H1 (cell line): ENCODE measurements around the gene LECT2. TPM values are rescaled to one million over a fixed set of nuclear protein-coding genes. Genes with fewer than 3 reads are reported as not detected.

Source experiments
- CTCF ChIA-PET: fragments of 300-600 bp; sonication (Branson Sonifier 250); formaldehyde crosslinking; loops from one replicate; lab custom pipeline; 2021; ENCODE audit not compliant: partially characterized antibody; lab: Charles Lee
- POLR2A ChIA-PET: fragments of 300-600 bp; sonication (Branson Sonifier 250); formaldehyde crosslinking; loops from one replicate; lab custom pipeline; 2021; ENCODE audit warnings: inconsistent platforms; ENCODE audit not compliant: partially characterized antibody; lab: Charles Lee
- DNase-seq, 2 experiments: peaks; one replicate each; pipeline versions ENCODE4 v3.0.0 to v3.0.0-alpha.2; 2010 to 2022; ENCODE audit warnings: low spot score in 2 of 2, low read depth in 1 of 2, mixed read lengths in 1 of 2
- FAIRE-seq: peaks from 2 replicates; lab custom pipeline; 2011; peaks lifted over from hg19 to GRCh38; lab: Jason Lieb, UNC
- H2AFZ ChIP-seq: 2 replicates; pipeline ENCODE4 v1.8.1; 2012; ENCODE audit warnings: low read length, inconsistent platforms
- H2AK5ac ChIP-seq: 2 replicates; pipeline ENCODE4 v1.6.1; 2013; ENCODE audit warnings: low read depth, low read length
- H2BK120ac ChIP-seq: replicated peaks from 2 replicates; pipeline ENCODE3; 2013; ENCODE audit warnings: low read depth, low read length, inconsistent platforms
- H2BK12ac ChIP-seq: 2 replicates; pipeline ENCODE4 v1.6.1; 2013; ENCODE audit warnings: low read depth, low read length
- H2BK15ac ChIP-seq: 2 replicates; pipeline ENCODE4 v1.6.1; 2013; ENCODE audit warnings: low read length
- H2BK20ac ChIP-seq: 2 replicates; pipeline ENCODE4 v1.6.1; 2013; ENCODE audit warnings: low read length
- H2BK5ac ChIP-seq: 2 replicates; pipeline ENCODE4 v1.6.1; 2013; ENCODE audit warnings: low read depth, low read length
- H3K14ac ChIP-seq: 2 replicates; pipeline ENCODE4 v1.6.1; 2013; ENCODE audit warnings: inconsistent platforms; ENCODE audit not compliant: insufficient read length
- H3K18ac ChIP-seq: 2 replicates; pipeline ENCODE4 v1.6.1; 2013; ENCODE audit warnings: low read length; ENCODE audit errors: extremely low read depth
- H3K23ac ChIP-seq: 2 replicates; pipeline ENCODE4 v1.6.1; 2013; ENCODE audit warnings: inconsistent platforms; ENCODE audit not compliant: insufficient read length
- H3K23me2 ChIP-seq: 2 replicates; pipeline ENCODE4 v1.6.1; 2013; ENCODE audit warnings: low read depth, low read length
- H3K27ac ChIP-seq: 2 replicates; pipeline ENCODE4 v1.6.1; 2011; ENCODE audit warnings: low read depth, low read length, inconsistent platforms
- H3K27me3 ChIP-seq, 4 experiments: replicated peaks in 1 of 4; 1 replicate in 1 of 4; 2 replicates in 3 of 4; pipeline versions ENCODE4 v1.6.1 to v1.8.1; 2011 to 2013; ENCODE audit warnings: low read length in 3 of 4, mild to moderate bottlenecking in 3 of 4, inconsistent platforms in 2 of 4, mixed read lengths in 2 of 4, moderate library complexity in 1 of 4; ENCODE audit not compliant: control insufficient read depth in 3 of 4, insufficient read depth in 3 of 4; ENCODE audit errors: extremely low read depth in 1 of 4
- H3K36me3 ChIP-seq, 4 experiments: 2 replicates each; pipeline versions ENCODE4 v1.6.1 to v1.8.1; 2011 to 2013; ENCODE audit warnings: mild to moderate bottlenecking in 4 of 4, low read length in 3 of 4, moderate library complexity in 2 of 4, control low read depth in 1 of 4, inconsistent platforms in 1 of 4; ENCODE audit not compliant: insufficient read depth in 4 of 4, control insufficient read depth in 2 of 4
- H3K4ac ChIP-seq: replicated peaks from 2 replicates; pipeline ENCODE3; 2013; ENCODE audit warnings: low read length, low read depth, mixed read lengths, inconsistent platforms; ENCODE audit not compliant: insufficient read length
- H3K4me1 ChIP-seq, 4 experiments: replicated peaks in 1 of 4; 1 replicate in 1 of 4; 2 replicates in 3 of 4; pipeline versions ENCODE4 v1.6.1 to v1.8.1; 2011 to 2013; ENCODE audit warnings: low read length in 3 of 4, inconsistent platforms in 2 of 4, mixed read lengths in 1 of 4; ENCODE audit not compliant: insufficient read depth in 4 of 4, control insufficient read depth in 3 of 4
- H3K4me2 ChIP-seq, 2 experiments: 2 replicates each; pipeline versions ENCODE4 v1.6.1 to v1.8.1; 2011 to 2013; ENCODE audit warnings: low read depth in 2 of 2, low read length in 2 of 2, control low read depth in 1 of 2, inconsistent platforms in 1 of 2, mild to moderate bottlenecking in 1 of 2; ENCODE audit not compliant: insufficient read depth in 1 of 2
- H3K4me3 ChIP-seq, 4 experiments: fragments of 200-600, 300-600 bp in 1 of 4; sonication (generic), shearing (Covaris generic), sonication (Bioruptor Twin) in 1 of 4; 2 replicates each; pipeline versions ENCODE4 v1.5.1 to v1.8.1; 2011 to 2016; ENCODE audit warnings: low read length in 4 of 4, low read depth in 3 of 4, control low read depth in 2 of 4, inconsistent platforms in 2 of 4, mild to moderate bottlenecking in 2 of 4, mixed read lengths in 1 of 4, moderate library complexity in 1 of 4; ENCODE audit not compliant: insufficient read depth in 2 of 4; ENCODE audit errors: extremely low read depth in 1 of 4
- H3K56ac ChIP-seq: replicated peaks from 2 replicates; pipeline ENCODE3; 2013; ENCODE audit warnings: low read depth, mild to moderate bottlenecking, mixed read lengths, low read length, inconsistent platforms; ENCODE audit not compliant: insufficient read length
- H3K79me1 ChIP-seq: 2 replicates; pipeline ENCODE4 v1.6.1; 2013; ENCODE audit warnings: low read depth, low read length, control low read depth
- H3K79me2 ChIP-seq, 2 experiments: 2 replicates each; pipeline versions ENCODE4 v1.6.1 to v1.8.1; 2012 to 2013; ENCODE audit warnings: low read length in 2 of 2, mild to moderate bottlenecking in 2 of 2, inconsistent platforms in 1 of 2; ENCODE audit not compliant: insufficient read depth in 2 of 2, control insufficient read depth in 1 of 2
- H3K9ac ChIP-seq, 4 experiments: replicated peaks in 1 of 4; 1 replicate in 1 of 4; 2 replicates in 3 of 4; pipeline versions ENCODE4 v1.6.1 to v1.8.1; 2011 to 2013; ENCODE audit warnings: low read depth in 3 of 4, low read length in 3 of 4, control low read depth in 2 of 4, mild to moderate bottlenecking in 2 of 4, moderate library complexity in 2 of 4, inconsistent platforms in 1 of 4; ENCODE audit errors: extremely low read depth in 1 of 4
- H3K9me3 ChIP-seq, 2 experiments: 2 replicates each; pipeline versions ENCODE4 v1.6.1 to v1.8.1; 2012 to 2013; ENCODE audit warnings: mild to moderate bottlenecking in 2 of 2, moderate library complexity in 2 of 2, control low read depth in 1 of 2, inconsistent platforms in 1 of 2, low read depth in 1 of 2, low read length in 1 of 2, mixed read lengths in 1 of 2; ENCODE audit not compliant: insufficient read depth in 2 of 2
- H4K20me1 ChIP-seq, 2 experiments: replicated peaks in 1 of 2; 2 replicates each; pipeline versions ENCODE3 to v1.8.1; 2011 to 2013; ENCODE audit warnings: inconsistent platforms in 2 of 2, low read length in 2 of 2, mild to moderate bottlenecking in 1 of 2; ENCODE audit not compliant: insufficient read depth in 2 of 2, control insufficient read depth in 1 of 2
- H4K5ac ChIP-seq: 2 replicates; pipeline ENCODE4 v1.6.1; 2013; ENCODE audit warnings: low read length, low read depth, mixed read lengths, inconsistent platforms; ENCODE audit not compliant: insufficient read length
- H4K8ac ChIP-seq: 2 replicates; pipeline ENCODE4 v1.8.0; 2013; ENCODE audit warnings: mild to moderate bottlenecking, moderate library complexity, low read length, inconsistent platforms; ENCODE audit not compliant: insufficient read depth; ENCODE audit errors: extremely low read depth
- H4K91ac ChIP-seq: replicated peaks from 2 replicates; pipeline ENCODE3; 2013; ENCODE audit warnings: low read length, mixed read lengths, inconsistent platforms; ENCODE audit not compliant: insufficient read length
- RXRA ChIP-seq: IDR thresholded peaks from 2 replicates; pipeline ENCODE4 v1.6.1; 2011; ENCODE audit warnings: low read depth, mild to moderate bottlenecking, low read length, moderate library complexity; ENCODE audit not compliant: insufficient read depth
- SAP30 ChIP-seq: fragments of 300-600 bp; sonication (generic); IDR thresholded peaks from 2 replicates; pipeline ENCODE4 v1.7.1; 2012; ENCODE audit warnings: low read length, moderate library complexity, mild to moderate bottlenecking, inconsistent platforms; ENCODE audit not compliant: insufficient read depth, insufficient replicate concordance
- WGBS, 2 experiments: shearing (Covaris generic) in 1 of 2; methylation state at CpG; one replicate each; pipeline versions ENCODE4 v1.1.6 to v1.1.7; 2013 to 2015; ENCODE audit warnings: low lambda C conversion rate in 2 of 2, mixed read lengths in 2 of 2, inconsistent platforms in 1 of 2, low coverage in 1 of 2, missing lambda C conversion rate in 1 of 2; ENCODE audit not compliant: insufficient replicate concordance in 2 of 2, insufficient coverage in 1 of 2, insufficient read length in 1 of 2; ENCODE audit errors: extremely low coverage in 1 of 2, missing lambda C conversion rate in 1 of 2; 5-methylcytosine and 5-hydroxymethylcytosine counted together
- polyA plus RNA-seq, 7 experiments: library from polyadenylated mRNA; depleted of rRNA in 3 of 7; stranded (reverse) in 5 of 7; unstranded in 2 of 7; fragments of >200 nt in 5 of 7; fragments of 200-250 nt in 2 of 7; gene quantifications; 1 replicate in 5 of 7; 2 replicates in 1 of 7; 4 replicates in 1 of 7; pipeline versions ENCODE4 v1.2.1 to v1.2.3, GENCODE V29; 2011 to 2013; ENCODE audit warnings: missing spikeins in 2 of 7, mixed read lengths in 2 of 7
- total RNA-seq: library from RNA; stranded (reverse); fragmentation: NEBNext Ultra II Directional; extraction: Animal tissue kit (Norgen Biotek cat#: 25700); gene quantifications from 2 replicates; pipeline ENCODE4 v1.2.1, GENCODE V29; 2021
- TF ChIP-seq, protein P1 (sequence below): IDR thresholded peaks from 2 replicates; pipeline ENCODE4 v1.6.1; 2011; ENCODE audit warnings: low read length, improper control_type of control experiment

LECT2 gene
- total and polyA plus RNA-seq, 2 of the 8 experiments (the other 6 are each of a cell fraction or from before 2014, with no cell fraction given): not detected

DNA sequence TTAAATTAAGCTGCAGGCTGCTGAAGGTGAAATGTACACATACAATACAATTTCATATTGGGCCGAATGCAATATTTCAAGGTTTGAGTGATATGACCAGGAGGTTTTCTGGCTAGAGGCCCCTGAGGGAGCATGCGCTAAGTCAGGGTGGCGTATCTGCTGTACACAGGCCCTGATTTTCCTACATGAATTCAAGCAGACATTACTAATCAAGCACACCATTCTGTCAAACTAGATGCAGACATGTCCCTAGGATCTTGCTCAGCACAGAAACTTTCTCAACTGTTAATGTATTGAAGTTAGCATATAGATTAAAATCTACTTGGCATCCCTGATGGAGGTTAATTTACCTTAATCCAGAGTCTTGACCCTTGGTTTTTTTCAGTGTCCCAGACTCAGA lies 10.7 kb upstream of the LECT2 start:
- Histone ChIP-seq H3K36me3 (no peaks in the 10 kb centered on the region), H4K5ac (no peak overlapping the region)
- TF ChIP-seq SAP30: no peak
- TF ChIP-seq, protein P1, sequence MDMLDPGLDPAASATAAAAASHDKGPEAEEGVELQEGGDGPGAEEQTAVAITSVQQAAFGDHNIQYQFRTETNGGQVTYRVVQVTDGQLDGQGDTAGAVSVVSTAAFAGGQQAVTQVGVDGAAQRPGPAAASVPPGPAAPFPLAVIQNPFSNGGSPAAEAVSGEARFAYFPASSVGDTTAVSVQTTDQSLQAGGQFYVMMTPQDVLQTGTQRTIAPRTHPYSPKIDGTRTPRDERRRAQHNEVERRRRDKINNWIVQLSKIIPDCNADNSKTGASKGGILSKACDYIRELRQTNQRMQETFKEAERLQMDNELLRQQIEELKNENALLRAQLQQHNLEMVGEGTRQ: no peak
- no peak for TF ChIP-seq RXRA
- TF ChIP-seq, all 59 proteins: peak for 0
- H4K20me1 ChIP-seq: no peaks in the 10 kb centered on the region
- no peaks in the 10 kb centered on the region for H3K79me2 ChIP-seq
- H2BK5ac ChIP-seq: no peak overlapping the region
- no peak overlapping the region for H2BK20ac ChIP-seq
- no peaks in the 10 kb centered on the region for H3K4me1 ChIP-seq
- H2AFZ ChIP-seq: no peak overlapping the region
- H3K14ac ChIP-seq: no peak overlapping the region
- H3K23ac ChIP-seq: no peak overlapping the region
- H3K9me3 ChIP-seq: no peaks in the 10 kb centered on the region
- no peak overlapping the region for H3K4ac ChIP-seq
- H2BK12ac ChIP-seq: no peak overlapping the region
- H3K18ac ChIP-seq: no peak overlapping the region
- H4K91ac ChIP-seq: no peak overlapping the region
- ChIA-PET POLR2A (no interaction called here), CTCF (interaction anchor here (1.2 kb wide), 1 partner anchor 12 kb away, joined by 3 read pairs; no protein-coding TSS in a partner anchor)
- no peak overlapping the region for H3K4me3 ChIP-seq
- H3K9ac ChIP-seq: no peak overlapping the region
- H3K56ac ChIP-seq: no peak overlapping the region
- no peaks in the 10 kb centered on the region for H3K79me1 ChIP-seq
- H2BK15ac ChIP-seq: no peak overlapping the region
- no peak for DNase-seq
- no peak overlapping the region for H4K8ac ChIP-seq
- no peaks in the 10 kb centered on the region for H3K27me3 ChIP-seq
- no peak overlapping the region for H3K27ac ChIP-seq
- no peaks in the 10 kb centered on the region for H3K23me2 ChIP-seq
- no peak for FAIRE-seq
- no peak overlapping the region for H3K4me2 ChIP-seq
- 95% methylated on average over 3 of the region's 3 CpGs; no CpG with 5 or more reads in 1 of the 2 experiments for WGBS, 2 experiments
- H2AK5ac ChIP-seq: no peak overlapping the region
- H2BK120ac ChIP-seq: no peak overlapping the region
